GM23338 (cell line): ENCODE results near the gene GNPDA2. TPM values are rescaled to one million over a fixed set of nuclear protein-coding genes. Genes with fewer than 3 reads are reported as not detected.

Experiments used
- ATAC-seq: fragments of 200-7000 bp; cut with Tn5 transposase; 3 replicates; pipeline ENCODE4 v1.9.1; 2020
- DNase-seq: peaks from one replicate; pipeline ENCODE4 v3.0.0-alpha.2; 2015; ENCODE audit warnings: low spot score
- H2AFZ ChIP-seq: fragments of 200-600 bp; sonication (generic); 2 replicates; pipeline ENCODE4 v1.8.0; 2016; ENCODE audit warnings: antibody characterized with exemption, mild to moderate bottlenecking, moderate library complexity
- H3F3A ChIP-seq: fragments of 200-600 bp; sonication (generic); replicated peaks from 2 replicates; pipeline ENCODE4 v1.8.0; 2017; ENCODE audit warnings: antibody characterized with exemption, mixed run types, low read depth
- H3K27ac ChIP-seq: fragments of 200-600 bp; sonication (generic); 2 replicates; pipeline ENCODE4 v1.6.1; 2016; ENCODE audit warnings: low read depth
- H3K27me3 ChIP-seq: fragments of 200-600 bp; sonication (generic); 2 replicates; pipeline ENCODE4 v1.8.0; 2016; ENCODE audit warnings: mild to moderate bottlenecking, mixed run types, moderate library complexity; ENCODE audit not compliant: insufficient read depth
- H3K36me3 ChIP-seq: fragments of 200-600 bp; sonication (generic); 2 replicates; pipeline ENCODE4 v1.8.0; 2016; ENCODE audit warnings: mild to moderate bottlenecking; ENCODE audit not compliant: insufficient read depth
- H3K4me1 ChIP-seq: fragments of 200-600 bp; sonication (generic); 2 replicates; pipeline ENCODE4 v1.8.0; 2016; ENCODE audit warnings: mild to moderate bottlenecking, moderate library complexity; ENCODE audit not compliant: insufficient read depth
- H3K4me2 ChIP-seq: fragments of 200-600 bp; sonication (generic); 2 replicates; pipeline ENCODE4 v1.7.1; 2017; ENCODE audit warnings: mixed run types
- H3K4me3 ChIP-seq: fragments of 200-600 bp; sonication (generic); 2 replicates; pipeline ENCODE4 v1.6.1; 2016; ENCODE audit warnings: mixed run types
- H3K79me2 ChIP-seq: fragments of 200-600 bp; sonication (generic); replicated peaks from 2 replicates; pipeline ENCODE4 v1.8.0; 2017; ENCODE audit warnings: mild to moderate bottlenecking; ENCODE audit not compliant: insufficient read depth
- H3K9me2 ChIP-seq: fragments of 200-600 bp; sonication (generic); 2 replicates; pipeline ENCODE4 v1.8.0; 2017; ENCODE audit not compliant: insufficient read depth
- H4K20me1 ChIP-seq: fragments of 200-600 bp; sonication (generic); replicated peaks from 2 replicates; pipeline ENCODE4 v1.8.0; 2017; ENCODE audit warnings: mild to moderate bottlenecking; ENCODE audit not compliant: insufficient read depth
- H3K27ac Mint-ChIP-seq: 2 replicates; pipeline ENCODE4 v1.8.0; 2020; ENCODE audit warnings: inconsistent platforms, mild to moderate bottlenecking, moderate library complexity, mixed read lengths
- H3K27me3 Mint-ChIP-seq: 3 replicates; pipeline ENCODE4 v1.8.0; 2022; ENCODE audit warnings: low read depth, mild to moderate bottlenecking, moderate library complexity, mixed read lengths, inconsistent platforms; ENCODE audit not compliant: insufficient read depth, poor library complexity
- H3K36me3 Mint-ChIP-seq: 3 replicates; pipeline ENCODE4 v1.8.0; 2021; ENCODE audit warnings: low read depth, mild to moderate bottlenecking, inconsistent platforms, moderate library complexity, mixed read lengths
- H3K4me1 Mint-ChIP-seq: 3 replicates; pipeline ENCODE4 v1.8.0; 2020; ENCODE audit warnings: mild to moderate bottlenecking, inconsistent platforms, mixed read lengths
- H3K4me3 Mint-ChIP-seq: 3 replicates; pipeline ENCODE4 v1.8.0; 2021; ENCODE audit warnings: moderate library complexity, mild to moderate bottlenecking, inconsistent platforms, mixed read lengths
- H3K9me3 Mint-ChIP-seq: 3 replicates; pipeline ENCODE4 v1.8.0; 2020; ENCODE audit warnings: moderate library complexity, mild to moderate bottlenecking, inconsistent platforms, mixed read lengths
- EZH2phosphoT487 ChIP-seq: fragments of 200-600 bp; sonication (generic); IDR thresholded peaks from one replicate; pipeline ENCODE4 v1.8.1; 2018; ENCODE audit warnings: antibody characterized with exemption; ENCODE audit not compliant: unreplicated experiment
- JUNB ChIP-seq: IDR thresholded peaks from one replicate; pipeline ENCODE4 v1.6.1; 2016; ENCODE audit warnings: antibody characterized with exemption; ENCODE audit not compliant: unreplicated experiment
- ZNF114 ChIP-seq: fragments of 250-450 bp; sonication (Bioruptor Pico); IDR thresholded peaks from 2 replicates; pipeline ENCODE4 v1.5.0; 2020; ENCODE audit warnings: mild to moderate bottlenecking, moderate library complexity
- ZNF462 ChIP-seq: fragments of 250-450 bp; sonication (Bioruptor Pico); IDR thresholded peaks from 2 replicates; pipeline ENCODE4 v1.5.0; 2020; ENCODE audit warnings: mild to moderate bottlenecking, moderate library complexity
- polyA plus RNA-seq: library from polyadenylated mRNA; unstranded; fragments of >200 nt; fragmentation: Nextera tagmentation; extraction: Ambion mirVana; gene quantifications from 2 replicates; pipeline ENCODE4 v1.2.1, GENCODE V29; 2016
- total RNA-seq: library from RNA; depleted of rRNA; stranded (reverse); fragments of >200 nt; shearing (Covaris generic); gene quantifications from 2 replicates; pipeline ENCODE4 v1.2.3, GENCODE V29; 2014
- TF ChIP-seq, protein P1 (sequence below): IDR thresholded peaks from 2 replicates; pipeline ENCODE4 v1.6.1; 2016; ENCODE audit warnings: antibody characterized with exemption

The GNPDA2 gene
- total and polyA plus RNA-seq, 2 experiments from 2014 or later = 6.4 to 7.7 TPM

GRCh38 chr4:44675366-44675765 lies 51.0 kb downstream of the GNPDA2 start:
- H3K27ac ChIP-seq = no peak overlapping the region
- H2AFZ ChIP-seq = no peak overlapping the region
- Mint-ChIP-seq H3K4me1 (peaks cover 7% of the 10 kb centered on the region; the same call in 2 of the 3 replicates), H3K36me3 (no peaks in the 10 kb centered on the region), H3K27me3 (peaks cover 1% of the 10 kb centered on the region), H3K4me3 (no peak overlapping the region), H3K9me3 (no peaks in the 10 kb centered on the region), H3K27ac (no peak overlapping the region)
- no peaks in the 10 kb centered on the region for H3K36me3 ChIP-seq
- TF ChIP-seq, protein P1, sequence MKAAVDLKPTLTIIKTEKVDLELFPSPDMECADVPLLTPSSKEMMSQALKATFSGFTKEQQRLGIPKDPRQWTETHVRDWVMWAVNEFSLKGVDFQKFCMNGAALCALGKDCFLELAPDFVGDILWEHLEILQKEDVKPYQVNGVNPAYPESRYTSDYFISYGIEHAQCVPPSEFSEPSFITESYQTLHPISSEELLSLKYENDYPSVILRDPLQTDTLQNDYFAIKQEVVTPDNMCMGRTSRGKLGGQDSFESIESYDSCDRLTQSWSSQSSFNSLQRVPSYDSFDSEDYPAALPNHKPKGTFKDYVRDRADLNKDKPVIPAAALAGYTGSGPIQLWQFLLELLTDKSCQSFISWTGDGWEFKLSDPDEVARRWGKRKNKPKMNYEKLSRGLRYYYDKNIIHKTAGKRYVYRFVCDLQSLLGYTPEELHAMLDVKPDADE = no peak
- no peak for TF ChIP-seq ZNF462
- no peak for TF ChIP-seq ZNF114
- TF ChIP-seq EZH2phosphoT487 = no peak
- no peak for TF ChIP-seq JUNB
- H3K27me3 ChIP-seq = no peaks in the 10 kb centered on the region
- H3K4me1 ChIP-seq = peaks cover 12% of the 10 kb centered on the region; the same call in 1 of the 2 replicates
- H3K4me2 ChIP-seq = no peak overlapping the region
- no peaks in the 10 kb centered on the region for H4K20me1 ChIP-seq
- peaks cover 19% of the 10 kb centered on the region for H3K79me2 ChIP-seq
- H3F3A ChIP-seq = no peaks in the 10 kb centered on the region
- ATAC-seq = no peak
- no peak for DNase-seq
- H3K9me2 ChIP-seq = no peaks in the 10 kb centered on the region
- no peak overlapping the region for H3K4me3 ChIP-seq

- Histone ChIP-seq H3K4me3 (no peak overlapping the region), H3K79me2 (peaks cover 10% of the 10 kb centered on the region), H3K36me3 (no peaks in the 10 kb centered on the region), H3F3A (no peaks in the 10 kb centered on the region), H3K4me2 (no peak overlapping the region), H4K20me1 (no peaks in the 10 kb centered on the region), H2AFZ (no peak overlapping the region), H3K4me1 (peaks cover 7% of the 10 kb centered on the region; the same call in 1 of the 2 replicates), H3K27ac (no peak overlapping the region), H3K9me2 (no peaks in the 10 kb centered on the region), H3K27me3 (no peaks in the 10 kb centered on the region)
- Mint-ChIP-seq H3K27me3 (peaks cover 1% of the 10 kb centered on the region), H3K4me1 (peaks cover 5% of the 10 kb centered on the region; the same call in 2 of the 3 replicates), H3K4me3 (no peak overlapping the region), H3K27ac (no peak overlapping the region), H3K36me3 (no peaks in the 10 kb centered on the region), H3K9me3 (no peaks in the 10 kb centered on the region)
- no peak for TF ChIP-seq ZNF462
- DNase-seq (no peak), ATAC-seq (no peak)
Observed at GRCh38 chr4:44674471-44674870, 51.9 kb downstream of the GNPDA2 start.
